ENCODE measurements around the gene ITCH.
"Not testable (repeated sequence)": the region's sequence is repeated elsewhere in the genome, so short reads cannot be mapped to it uniquely, and the experiment has no call there.

DNA sequence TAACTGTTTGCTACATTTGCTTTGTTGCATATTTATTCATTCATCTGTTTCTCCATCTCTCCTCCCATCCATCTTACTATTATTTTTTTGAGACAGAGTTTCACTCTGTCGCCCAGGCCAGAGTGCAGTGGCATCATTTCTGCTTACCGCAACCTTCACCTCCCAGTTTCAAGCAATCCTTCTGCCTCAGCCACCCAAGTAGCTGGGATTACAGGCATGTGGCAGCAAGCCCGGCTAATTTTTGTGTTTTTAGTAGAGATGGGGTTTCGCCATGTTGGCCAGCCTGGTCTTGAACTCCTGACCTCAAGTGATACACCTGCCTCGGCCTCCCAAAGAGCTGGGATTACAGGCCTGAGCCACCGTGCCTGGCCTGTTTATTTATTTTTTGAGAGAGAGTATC, 9.6 kb upstream of the ITCH start:
- TF ChIP-seq, protein P1, sequence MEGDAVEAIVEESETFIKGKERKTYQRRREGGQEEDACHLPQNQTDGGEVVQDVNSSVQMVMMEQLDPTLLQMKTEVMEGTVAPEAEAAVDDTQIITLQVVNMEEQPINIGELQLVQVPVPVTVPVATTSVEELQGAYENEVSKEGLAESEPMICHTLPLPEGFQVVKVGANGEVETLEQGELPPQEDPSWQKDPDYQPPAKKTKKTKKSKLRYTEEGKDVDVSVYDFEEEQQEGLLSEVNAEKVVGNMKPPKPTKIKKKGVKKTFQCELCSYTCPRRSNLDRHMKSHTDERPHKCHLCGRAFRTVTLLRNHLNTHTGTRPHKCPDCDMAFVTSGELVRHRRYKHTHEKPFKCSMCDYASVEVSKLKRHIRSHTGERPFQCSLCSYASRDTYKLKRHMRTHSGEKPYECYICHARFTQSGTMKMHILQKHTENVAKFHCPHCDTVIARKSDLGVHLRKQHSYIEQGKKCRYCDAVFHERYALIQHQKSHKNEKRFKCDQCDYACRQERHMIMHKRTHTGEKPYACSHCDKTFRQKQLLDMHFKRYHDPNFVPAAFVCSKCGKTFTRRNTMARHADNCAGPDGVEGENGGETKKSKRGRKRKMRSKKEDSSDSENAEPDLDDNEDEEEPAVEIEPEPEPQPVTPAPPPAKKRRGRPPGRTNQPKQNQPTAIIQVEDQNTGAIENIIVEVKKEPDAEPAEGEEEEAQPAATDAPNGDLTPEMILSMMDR (IDR thresholded peaks at IDR 0.05), result not testable (repeated sequence)
- TF ChIP-seq POLR2A (IDR thresholded peaks at IDR 0.05; ENCODE audit: low read depth); EP300 (IDR thresholded peaks at IDR 0.05); POLR2AphosphoS5 (IDR thresholded peaks at IDR 0.05): not testable (repeated sequence)
